Spleen (tissue), 11 donors: ENCODE results near the gene MYEOV. TPM values are rescaled to one million over a fixed set of nuclear protein-coding genes. Genes with fewer than 3 reads are reported as not detected.

Experiments used
- DNase-seq: peaks from one replicate; pipeline ENCODE4 v3.0.0-alpha.2; 2020
- H3K27ac ChIP-seq, 8 donors: fragments of 200-600 bp; sonication (generic) in 7 of 8; 1 replicate in 4 of 8; 2 replicates in 4 of 8; pipeline versions ENCODE4 v1.5.0 to v1.8.0; 2016 to 2021; ENCODE audit warnings: inconsistent platforms in 4 of 8, mild to moderate bottlenecking in 4 of 8, moderate library complexity in 1 of 8
- H3K27me3 ChIP-seq, 7 donors: fragments of 200-600 bp; sonication (generic) in 6 of 7; replicated peaks in 1 of 7; 1 replicate in 4 of 7; 2 replicates in 3 of 7; pipeline versions ENCODE4 v1.5.0 to v1.8.0; 2016 to 2021; ENCODE audit warnings: inconsistent platforms in 3 of 7, mild to moderate bottlenecking in 1 of 7
- H3K36me3 ChIP-seq, 6 donors: fragments of 200-600 bp; sonication (generic) in 5 of 6; 1 replicate in 4 of 6; 2 replicates in 2 of 6; pipeline versions ENCODE4 v1.5.0 to v1.8.0; 2016 to 2021; ENCODE audit warnings: inconsistent platforms in 2 of 6
- H3K4me1 ChIP-seq, 6 donors: fragments of 200-600 bp; sonication (generic) in 5 of 6; 1 replicate in 3 of 6; 2 replicates in 3 of 6; pipeline versions ENCODE4 v1.5.0 to v1.8.0; 2016 to 2021; ENCODE audit warnings: inconsistent platforms in 3 of 6
- H3K4me3 ChIP-seq, 8 donors: fragments of 200-600 bp; sonication (generic) in 7 of 8; 1 replicate in 4 of 8; 2 replicates in 4 of 8; pipeline versions ENCODE4 v1.5.0 to v1.8.0; 2016 to 2021; ENCODE audit warnings: inconsistent platforms in 4 of 8, mild to moderate bottlenecking in 4 of 8, moderate library complexity in 2 of 8
- H3K9me3 ChIP-seq, 8 donors: fragments of 200-600 bp; sonication (generic) in 7 of 8; 1 replicate in 4 of 8; 2 replicates in 4 of 8; pipeline versions ENCODE4 v1.5.0 to v1.8.0; 2016 to 2021; ENCODE audit warnings: inconsistent platforms in 4 of 8
- CTCF ChIP-seq, 11 experiments: fragments of 200-600 bp in 7 of 11; fragments of 450-650 bp in 4 of 11; sonication (generic) in 4 of 11; IDR thresholded peaks in 8 of 11; conservative IDR thresholded peaks in 3 of 11; 1 replicate in 7 of 11; 2 replicates in 4 of 11; pipeline versions ENCODE4 v1.4.0 to v1.8.0; 2016 to 2021; ENCODE audit warnings: antibody characterized with exemption in 11 of 11, inconsistent platforms in 4 of 11, mild to moderate bottlenecking in 1 of 11
- POLR2A ChIP-seq, 3 donors: fragments of 450-650 bp; IDR thresholded peaks; one replicate each; pipeline ENCODE4 v1.5.1; 2017; ENCODE audit warnings: antibody characterized with exemption in 3 of 3, mild to moderate bottlenecking in 1 of 3
- POLR2AphosphoS5 ChIP-seq, 3 donors: sonication (generic); formaldehyde crosslinking; IDR thresholded peaks; one replicate each; pipeline ENCODE4 v1.5.1; 2017; ENCODE audit warnings: antibody characterized with exemption in 3 of 3
- WGBS, 5 donors: extraction: QIAGEN DNeasy Blood & Tissue Kit in 3 of 5; methylation state at CpG; one replicate each; pipeline versions ENCODE4 v1.1.5 to v1.1.7; 2013 to 2018; 5-methylcytosine and 5-hydroxymethylcytosine counted together
- intact Hi-C: fragments of 100-400 bp; cut with DNase I; formaldehyde crosslinking; loops from one replicate; pipeline ENCODE4 v1.15.0; 2023; ENCODE audit warnings: low total_unique reads
- polyA plus RNA-seq, 3 donors: library from polyadenylated mRNA; stranded (reverse); fragments of 200-250 nt; gene quantifications; one replicate each; pipeline ENCODE4 v1.2.1, GENCODE V29; 2013
- total RNA-seq, 7 donors: library from RNA; depleted of rRNA in 3 of 7; stranded (reverse); fragments of >200 nt in 3 of 7; fragmentation: NEBNext Ultra II Directional in 4 of 7; extraction: Animal tissue kit (Norgen Biotek cat#: 25700) in 4 of 7; gene quantifications; one replicate each; pipeline versions ENCODE4 v1.1.0 to v1.2.1, GENCODE V29; 2016 to 2021
- donor health status: healthy with polysubstance abuse.
- donor health status: DM: no; HTN: no; CAD: no; lungs with moderate emphysema.
- donor health status: DM: no; HTN: no; CAD: no.
- donor health status: Bipolar disorder and iron deficiency.
- donor health status: healthy.
- donor health status: DM: no; HTN: no; CAD: no.
- donor health status: DM: yes; HTN: yes; CAD: no.

The MYEOV gene
- total and polyA plus RNA-seq, 10 donors: 0.06 to 1.4 (median 0.47) TPM; not detected in 2

- TF ChIP-seq CTCF (IDR thresholded peaks at IDR 0.05 in 8 of 11, conservative IDR thresholded peaks at IDR 0.05 in 3 of 11) (no peak), POLR2AphosphoS5 (IDR thresholded peaks at IDR 0.05) (no peak), POLR2A (IDR thresholded peaks at IDR 0.05) (no peak)
- Histone ChIP-seq H3K4me1 (peaks cover 0 to 11% (median 1%) of the 10 kb centered on the region in 6 donors), H3K4me3 (no peak overlapping the region), H3K36me3 (no peaks in the 10 kb centered on the region), H3K9me3 (peaks cover 0 to 11% (median 6%) of the 10 kb centered on the region in 8 donors), H3K27ac (no peak overlapping the region), H3K27me3 (no peaks in the 10 kb centered on the region)
- intact Hi-C loops: no loop called here
- no peak for DNase-seq
- 79 to 82% (median 80%) methylated on average over 13 of the region's 13 CpGs for WGBS, 5 donors
Measured at GRCh38 chr11:69342588-69343330, 48.8 kb downstream of the MYEOV start.

- no peak for TF ChIP-seq CTCF (IDR thresholded peaks at IDR 0.05 in 8 of 11, conservative IDR thresholded peaks at IDR 0.05 in 3 of 11)
- no peak for TF ChIP-seq POLR2AphosphoS5 (IDR thresholded peaks at IDR 0.05)
- TF ChIP-seq POLR2A (IDR thresholded peaks at IDR 0.05): no peak
- Histone ChIP-seq H3K4me1 (peaks cover 0 to 11% (median 0%) of the 10 kb centered on the region in 6 donors), H3K27ac (no peak overlapping the region), H3K36me3 (no peaks in the 10 kb centered on the region), H3K9me3 (peaks cover 0 to 19% (median 12%) of the 10 kb centered on the region in 8 donors), H3K27me3 (no peaks in the 10 kb centered on the region), H3K4me3 (no peak overlapping the region)
- WGBS, 5 donors: 90 to 98% (median 97%) methylated on average over 13 of the region's 13 CpGs
- intact Hi-C loops: no loop called here
- no peak for DNase-seq
Measured at GRCh38 chr11:69343401-69344321, 49.7 kb downstream of the MYEOV start.

- WGBS, 5 donors: 84 to 93% (median 86%) methylated on average over 7 of the region's 7 CpGs
Measured at GRCh38 chr11:69344570-69345145, 50.7 kb downstream of the MYEOV start.

More at GRCh38 chr11:69344570-69345145, 50.7 kb downstream of the MYEOV start:
- TF ChIP-seq CTCF (IDR thresholded peaks at IDR 0.05 in 8 of 11, conservative IDR thresholded peaks at IDR 0.05 in 3 of 11) (no peak), POLR2A (IDR thresholded peaks at IDR 0.05) (no peak), POLR2AphosphoS5 (IDR thresholded peaks at IDR 0.05) (no peak)
- no peak for DNase-seq
- intact Hi-C loops: no loop called here
- H3K36me3 ChIP-seq: no peaks in the 10 kb centered on the region
- no peak overlapping the region for H3K4me3 ChIP-seq
- no peak overlapping the region for H3K27ac ChIP-seq
- H3K9me3 ChIP-seq: peaks cover 0 to 21% (median 15%) of the 10 kb centered on the region in 8 donors
- peaks cover 0 to 11% (median 0%) of the 10 kb centered on the region in 6 donors for H3K4me1 ChIP-seq
- no peaks in the 10 kb centered on the region for H3K27me3 ChIP-seq

Other genes with a start within 250 kb of the MYEOV start
- 10 to 100 TPM; 12.4 to 30.4 (median 27.0) TPM for gene TPCN2, start 245.2 kb upstream of the MYEOV start, total RNA-seq
- gene TPCN2, start 245.2 kb upstream of the MYEOV start, polyA plus RNA-seq: 10 to 100 TPM in 1 of 3 donors, 1 to 10 TPM in 2; 3.6 to 12.2 (median 8.5) TPM
- gene SMIM38, start 138.2 kb upstream of the MYEOV start, total RNA-seq: 1 to 10 TPM in 4 of 7 donors, under 1 TPM in 3; 0.44 to 2.0 (median 1.1) TPM
- gene SMIM38, start 138.2 kb upstream of the MYEOV start, polyA plus RNA-seq: under 1 TPM; 0.02 to 0.29 (median 0.05) TPM
- gene LINC01488, start 187.5 kb downstream of the MYEOV start, total RNA-seq: not detected
- not detected for gene LINC01488, start 187.5 kb downstream of the MYEOV start, polyA plus RNA-seq